SH-SY5Y (cell line): Measurements from ENCODE around the gene UBE2Z.

Source experiments
- GATA2 ChIP-seq: IDR thresholded peaks from 2 replicates; pipeline ENCODE4 v1.6.1; 2011; ENCODE audit warnings: mild to moderate bottlenecking, low read depth, low read length
- GATA3 ChIP-seq: IDR thresholded peaks from 2 replicates; pipeline ENCODE4 v1.6.1; 2011; ENCODE audit warnings: low read depth, mild to moderate bottlenecking, low read length, moderate library complexity

- no peak for TF ChIP-seq GATA3
- TF ChIP-seq GATA2: no peak
Observed at GRCh38 chr17:48903401-48903800, 4.8 kb upstream of the UBE2Z start.
